GM19397 (cell line): ENCODE measurements around the gene ATP10D.

Source experiments
- ATAC-seq: cut with Tn5 transposase; IDR thresholded peaks from one replicate; pipeline ENCODE4 v1.9.1; 2021; ENCODE audit warnings: mild to moderate bottlenecking, moderate library complexity; ENCODE audit not compliant: unreplicated experiment

ATP10D gene

GRCh38 chr4:47485047-47485692 is at the start of gene ATP10D:
TSS of gene ATP10D (plus strand) at chr4:47485275. CDS start at chr4:47512541, 27,266 bp downstream.
- ATAC-seq, result peak; percentile 100

GRCh38 chr4:47442980-47443379 is 42.1 kb upstream of the ATP10D start:
- ATAC-seq, result peak; percentile 75

DNA sequence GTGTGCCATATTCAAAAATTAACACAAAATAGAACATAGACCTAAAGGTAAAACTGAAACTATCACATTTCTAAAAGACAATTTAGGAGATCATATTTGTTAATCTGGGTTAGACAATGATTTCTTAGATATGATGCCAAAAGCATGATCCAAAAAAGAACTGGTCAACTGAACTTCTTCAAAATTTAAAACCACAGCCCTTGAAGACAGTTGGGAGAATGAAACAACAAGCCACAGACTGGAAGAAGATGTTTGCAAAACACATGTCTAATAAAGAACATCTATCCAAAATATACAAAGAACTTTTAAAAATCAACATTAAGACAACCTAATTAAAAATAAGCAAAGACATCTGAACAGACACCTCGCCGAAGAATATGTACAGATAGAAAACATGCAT is 41.0 kb upstream of the ATP10D start:
- ATAC-seq, result no peak

GRCh38 chr4:47451657-47452056 is 33.4 kb upstream of the ATP10D start:
- ATAC-seq, result no peak

- peak; percentile 0 for ATAC-seq
These were observed 22.3 kb upstream of the ATP10D start for GRCh38 chr4:47462799-47463234.

DNA sequence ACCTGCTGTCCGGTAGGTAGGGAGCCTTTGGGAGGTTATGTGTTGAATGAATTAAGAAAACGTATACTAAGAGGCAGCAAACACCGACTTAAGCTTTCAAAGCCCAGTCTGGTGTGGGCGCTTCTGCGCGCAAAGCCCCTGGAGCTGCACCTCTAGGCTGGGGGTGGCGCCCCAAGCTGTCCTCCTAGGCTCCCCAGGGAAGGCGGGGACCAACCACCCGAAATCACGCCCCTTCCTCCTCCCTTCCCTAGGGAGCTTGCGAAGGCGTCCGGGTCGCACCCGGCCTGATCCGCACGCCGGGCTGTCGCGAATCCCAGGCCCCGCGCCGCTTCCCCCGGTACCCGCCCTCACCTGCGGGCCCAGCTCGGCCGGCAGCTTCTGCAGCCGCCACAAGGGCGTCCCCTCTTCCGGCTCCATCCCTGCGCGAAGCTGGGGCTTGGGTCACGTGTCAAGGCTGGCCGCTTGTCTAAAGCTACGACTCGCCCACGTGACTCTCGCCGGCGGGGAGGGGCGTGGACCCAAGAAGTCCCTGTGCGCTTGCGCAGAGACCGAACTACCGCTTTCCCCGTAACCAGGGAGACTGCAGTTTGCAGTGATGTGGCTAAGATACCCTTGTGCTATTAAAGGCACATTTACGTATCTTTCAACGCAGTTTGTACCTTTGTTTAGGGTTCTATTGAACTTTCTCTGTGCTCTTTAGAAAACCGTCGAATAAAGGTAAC is 21.7 kb upstream of the ATP10D start, which contains the start of gene COMMD8:
TSS of gene COMMD8 (minus strand) at position 468 of the 722 bp plus-strand sequence. CDS start at position 417, 51 bp downstream.
- ATAC-seq, result peak; percentile 92

DNA sequence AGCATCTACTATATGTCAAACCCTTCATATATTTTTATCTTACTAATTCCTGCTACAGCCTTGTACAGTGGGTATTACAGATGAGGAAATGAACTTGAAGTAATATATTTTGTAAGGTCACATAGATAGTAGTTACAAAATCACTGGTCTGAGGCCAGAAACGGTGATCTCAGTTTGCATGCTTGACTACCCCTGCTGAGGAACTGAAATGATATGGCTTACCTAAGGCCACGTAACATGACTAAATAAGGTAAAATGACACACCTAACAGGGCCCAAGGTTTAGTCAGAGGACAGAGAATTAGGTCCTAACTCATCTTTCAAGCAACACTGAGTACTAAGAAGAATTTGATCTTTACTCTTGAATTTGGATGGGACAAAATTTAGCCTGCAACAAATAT is 20.1 kb upstream of the ATP10D start:
- ATAC-seq, result peak; percentile 23

- ATAC-seq, result no peak
These were observed 18.9 kb upstream of the ATP10D start for GRCh38 chr4:47466056-47466785.

DNA sequence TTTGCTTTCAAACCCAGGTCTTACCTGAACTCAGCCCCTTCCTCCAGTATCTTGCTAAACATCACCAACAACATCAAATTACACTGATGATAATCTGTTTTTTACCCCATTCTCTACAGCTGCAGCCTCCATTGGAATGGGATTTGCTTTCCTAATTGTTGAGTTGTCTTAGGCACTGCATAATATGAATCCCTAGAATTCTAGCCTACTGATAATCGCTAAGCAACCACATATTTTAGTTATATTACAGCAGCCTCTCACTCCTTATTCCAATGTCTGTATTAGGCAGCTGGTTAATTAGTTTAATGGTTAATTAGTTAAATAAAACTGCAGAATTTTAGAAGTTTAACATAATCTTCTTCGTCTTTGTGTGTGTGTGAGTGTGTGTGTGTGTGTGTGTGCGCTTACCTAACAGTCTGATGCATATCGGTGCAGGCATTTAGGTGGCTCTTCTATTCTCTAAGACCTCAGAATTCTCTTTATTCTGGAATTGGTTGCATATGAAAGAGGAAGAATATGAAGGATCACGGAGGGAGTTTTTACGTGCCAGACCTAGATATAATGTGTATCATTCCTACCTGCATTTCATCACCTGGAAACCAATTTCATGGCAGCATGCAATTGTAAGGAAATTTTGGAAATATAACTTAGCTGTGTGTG is 16.2 kb upstream of the ATP10D start:
- ATAC-seq, result no peak

DNA sequence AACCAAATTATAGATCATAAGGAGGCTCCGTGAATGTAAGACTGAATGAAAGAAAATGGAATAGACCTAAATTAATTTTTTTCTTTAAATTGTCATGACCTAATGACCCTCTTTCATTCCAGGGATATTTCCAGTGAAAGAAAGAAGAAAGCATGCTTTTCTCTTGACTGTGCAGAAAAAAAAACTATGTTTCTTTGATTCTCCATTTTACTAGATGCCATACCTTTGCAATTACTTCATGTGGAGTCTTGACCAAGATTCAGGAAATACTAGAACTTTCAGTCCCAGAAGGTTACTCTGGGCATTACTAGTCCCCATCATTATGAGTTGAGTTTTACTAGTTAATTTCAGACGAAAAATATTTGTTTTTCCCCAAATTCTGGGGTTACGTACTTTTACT is 15.1 kb upstream of the ATP10D start:
- no peak for ATAC-seq

GRCh38 chr4:47471064-47471463 is 14.0 kb upstream of the ATP10D start:
- no peak for ATAC-seq

DNA sequence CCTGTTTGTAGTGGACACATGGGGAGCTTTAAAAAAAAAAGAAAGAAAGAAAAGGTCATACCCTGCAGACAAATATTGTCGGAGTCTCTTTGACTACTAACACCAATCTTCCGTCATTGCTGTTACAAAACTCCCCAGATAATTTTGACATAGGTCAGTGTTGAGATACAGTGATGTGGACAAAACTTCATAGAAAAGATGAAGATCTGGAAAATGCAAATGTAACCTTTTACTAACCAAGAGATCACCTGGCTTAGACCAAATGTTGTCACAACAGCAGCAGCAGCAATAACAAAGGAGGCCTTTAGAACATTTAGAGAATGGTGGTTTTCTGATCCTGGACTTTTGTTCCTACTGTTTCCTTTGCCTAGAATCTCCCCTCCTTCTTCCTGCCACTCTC is 13.5 kb upstream of the ATP10D start:
- ATAC-seq, result no peak

DNA sequence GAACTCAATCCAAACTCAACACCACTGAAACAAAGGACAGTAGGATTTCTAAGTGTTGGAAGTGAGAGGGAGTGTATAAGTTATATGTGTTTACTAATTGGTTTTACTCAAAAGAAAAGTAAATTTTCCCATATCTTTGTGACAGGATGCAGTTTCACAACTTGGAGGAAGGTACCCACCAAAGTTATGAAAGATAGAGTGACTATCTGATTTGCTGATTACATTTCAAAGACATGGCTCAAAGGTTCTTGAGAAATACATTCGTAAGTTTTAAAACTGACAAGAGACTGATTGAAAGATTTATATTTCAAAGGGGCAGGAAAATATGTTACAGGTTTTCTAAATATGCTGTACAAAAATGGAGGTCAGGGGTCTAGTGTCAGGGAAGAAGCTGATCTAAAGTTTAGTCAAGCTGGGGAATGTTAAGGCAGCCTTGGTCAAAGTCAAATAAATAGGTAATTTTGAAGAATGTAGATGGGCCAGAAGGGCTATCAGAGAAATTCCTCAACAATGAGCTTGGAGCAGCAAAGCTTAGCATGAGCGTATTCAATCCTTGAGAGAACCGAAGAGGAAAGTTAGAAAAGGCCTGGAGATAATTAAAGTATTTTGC is 11.8 kb upstream of the ATP10D start:
- no peak for ATAC-seq

DNA sequence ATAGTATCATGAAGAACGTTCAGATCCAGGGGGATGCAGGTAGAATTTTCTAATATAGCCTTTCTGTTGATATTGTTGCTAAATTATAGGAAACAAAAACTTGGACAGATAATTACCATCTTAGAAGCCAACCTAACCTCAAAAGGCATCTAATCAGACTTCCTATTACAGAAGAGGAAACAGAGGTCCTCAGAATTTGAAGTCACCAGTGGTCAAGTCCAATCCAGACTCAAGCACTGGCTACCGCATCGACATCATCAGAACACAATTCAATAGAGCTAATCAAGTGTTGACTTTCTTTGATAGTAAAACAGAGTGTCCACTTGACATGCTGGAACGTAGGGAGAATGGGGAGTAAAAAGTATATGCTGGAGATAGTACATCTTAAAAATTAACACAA is 10.3 kb upstream of the ATP10D start:
- no peak for ATAC-seq

DNA sequence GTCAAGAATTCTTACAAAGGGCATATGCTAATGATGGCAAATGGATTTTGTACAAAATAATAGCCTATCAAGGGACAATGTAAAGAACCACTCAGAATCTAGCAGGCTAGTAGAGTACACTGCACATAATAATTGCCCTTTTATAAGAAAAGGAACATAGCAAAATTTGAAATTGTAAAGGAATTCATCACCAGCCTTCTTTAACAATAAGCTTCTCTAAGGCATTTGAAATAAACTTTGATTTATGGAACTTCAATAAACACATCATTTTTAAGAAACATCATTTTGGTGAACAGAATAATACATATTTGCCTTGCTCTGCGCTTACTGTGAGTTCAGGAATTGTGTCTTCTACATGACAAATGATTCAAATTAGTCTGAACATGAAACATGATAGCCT is 9.7 kb upstream of the ATP10D start:
- no peak for ATAC-seq

DNA sequence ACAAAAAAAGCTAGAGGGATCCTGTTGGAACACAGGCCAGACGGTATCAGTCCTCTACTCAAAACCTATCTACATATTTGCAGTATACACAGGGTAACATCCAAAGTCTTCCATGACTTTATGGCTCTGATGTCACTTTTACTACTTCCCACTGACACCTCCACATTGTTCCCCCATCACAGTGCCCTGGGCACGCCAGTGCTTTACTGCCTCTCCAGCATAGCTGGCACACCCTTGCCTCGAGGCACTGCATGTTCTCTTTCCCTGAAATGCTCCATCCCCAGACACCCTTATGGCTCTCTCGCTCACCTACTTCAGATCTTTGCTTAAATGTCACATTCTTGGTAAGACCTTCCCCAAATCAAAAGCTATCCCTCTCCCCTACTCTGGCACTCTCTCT is 6.3 kb upstream of the ATP10D start:
- no peak for ATAC-seq

- no peak for ATAC-seq
These were observed 2.7 kb upstream of the ATP10D start for GRCh38 chr4:47482326-47482725.

DNA sequence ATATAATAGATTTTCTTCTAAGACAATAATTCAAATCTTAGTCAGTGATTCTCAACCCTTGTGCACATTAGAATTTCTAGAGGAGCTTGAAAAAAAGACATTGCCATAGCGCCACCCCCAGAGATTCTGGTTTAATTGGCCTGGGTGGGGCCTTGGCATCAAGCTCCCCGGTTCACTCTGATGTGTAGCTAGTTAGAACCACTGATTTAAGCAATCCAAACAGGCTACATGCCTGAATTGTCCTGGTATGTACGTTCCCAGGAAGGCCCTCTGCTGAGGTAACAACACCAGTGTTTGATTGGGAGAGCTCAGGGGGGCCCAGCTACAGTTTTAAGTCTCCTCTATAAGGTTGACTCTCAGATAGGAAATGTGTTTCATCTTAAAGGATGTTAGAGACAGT is 1.3 kb upstream of the ATP10D start:
- ATAC-seq, result no peak

GRCh38 chr4:47484168-47484567 is 907 bp upstream of the ATP10D start:
- ATAC-seq, result no peak

- no peak for ATAC-seq
These were observed 693 bp downstream of the ATP10D start for GRCh38 chr4:47485768-47486167.

- no peak for ATAC-seq
These were observed 1.2 kb downstream of the ATP10D start for GRCh38 chr4:47486231-47486673.
